ENCODE measurements around the gene MBNL1.

Gene MBNL1

GRCh38 chr3:152348436-152349177 is 79.9 kb downstream of the MBNL1 start:
- TF ChIP-seq CTCF (IDR thresholded peaks at IDR 0.05; ENCODE audit: low read depth, low read length) = no peak
- no peak overlapping the region for H3K4me3 ChIP-seq (ENCODE audit: low read depth, low read length)

- H3K4me3 ChIP-seq (ENCODE audit: low read depth, low read length) = no peak overlapping the region
Measured at GRCh38 chr3:152349392-152349791, 80.7 kb downstream of the MBNL1 start.

DNA sequence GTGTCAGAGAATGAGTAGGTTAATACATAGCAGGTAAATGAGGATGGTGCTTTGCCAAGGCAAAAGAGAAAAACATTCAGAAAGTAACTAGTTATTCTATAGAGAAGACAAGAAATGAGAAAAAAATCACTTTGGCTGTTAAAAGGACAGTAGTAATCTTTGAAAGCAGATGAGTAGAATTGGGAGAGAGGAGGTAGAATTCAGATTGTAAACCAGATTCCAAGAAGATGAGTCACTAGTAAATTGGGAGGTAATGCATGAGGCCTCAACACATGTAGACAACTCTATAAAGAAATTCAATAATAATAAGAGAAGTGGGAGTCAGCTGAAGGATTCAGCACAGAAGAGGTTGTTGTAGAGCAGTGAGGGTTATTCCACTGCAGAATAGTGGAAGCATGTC is 81.4 kb downstream of the MBNL1 start:
- no peak overlapping the region for H3K4me3 ChIP-seq (ENCODE audit: low read depth, low read length)
- TF ChIP-seq CTCF (IDR thresholded peaks at IDR 0.05; ENCODE audit: low read depth, low read length) = no peak

More at GRCh38 chr3:152349392-152349791, 80.7 kb downstream of the MBNL1 start:
- TF ChIP-seq CTCF (IDR thresholded peaks at IDR 0.05; ENCODE audit: low read depth, low read length) = no peak

DNA sequence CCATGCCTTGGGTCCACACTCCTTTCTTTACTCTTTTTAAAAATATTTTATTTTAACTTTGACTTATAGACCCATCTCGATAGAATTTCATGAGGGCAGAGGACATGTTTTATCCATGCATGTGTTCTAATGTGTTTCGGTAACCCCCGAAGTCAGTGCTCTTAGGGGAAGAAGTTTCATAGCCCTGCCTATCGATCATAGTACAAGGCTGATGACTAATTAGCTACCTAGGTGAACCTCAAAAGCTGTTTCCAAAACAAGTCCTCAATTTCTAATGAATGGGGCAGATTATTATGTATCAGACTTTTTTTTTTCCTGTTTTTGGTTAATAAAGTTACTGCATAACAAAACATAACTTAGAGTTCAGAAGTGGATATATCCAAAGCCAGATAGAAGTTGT is 82.0 kb downstream of the MBNL1 start:
- no peak for TF ChIP-seq CTCF (IDR thresholded peaks at IDR 0.05; ENCODE audit: low read depth, low read length)
- H3K4me3 ChIP-seq (ENCODE audit: low read depth, low read length) = no peak overlapping the region

GRCh38 chr3:152352554-152352953 is 83.8 kb downstream of the MBNL1 start:
- TF ChIP-seq CTCF (IDR thresholded peaks at IDR 0.05; ENCODE audit: low read depth, low read length) = no peak
- no peak overlapping the region for H3K4me3 ChIP-seq (ENCODE audit: low read depth, low read length)

DNA sequence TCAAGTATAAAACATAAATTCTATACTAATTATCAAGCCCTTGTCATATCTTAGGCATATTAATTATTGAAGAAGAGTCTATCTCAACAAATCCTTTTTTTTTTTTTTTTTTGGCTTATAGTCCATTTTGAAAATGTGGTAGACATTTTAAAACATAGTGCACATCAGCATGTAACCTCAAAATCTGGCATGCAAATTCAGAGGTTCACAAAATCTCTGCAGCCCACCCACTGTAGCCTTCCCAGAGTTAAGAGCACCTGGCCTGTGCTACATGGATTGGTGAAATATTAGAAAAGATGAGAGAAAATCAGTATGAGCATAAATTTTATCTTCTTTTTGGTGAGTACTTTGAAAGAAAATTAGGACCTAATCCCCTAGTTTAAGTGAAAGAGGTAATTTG is 84.8 kb downstream of the MBNL1 start:
- TF ChIP-seq CTCF (IDR thresholded peaks at IDR 0.05; ENCODE audit: low read depth, low read length) = no peak
- H3K4me3 ChIP-seq (ENCODE audit: low read depth, low read length) = no peak overlapping the region

GRCh38 chr3:152355744-152356665 is 87.3 kb downstream of the MBNL1 start:
- no peak for TF ChIP-seq CTCF (IDR thresholded peaks at IDR 0.05; ENCODE audit: low read depth, low read length)
- no peak overlapping the region for H3K4me3 ChIP-seq (ENCODE audit: low read depth, low read length)

Measured in WI38 (cell line).